A549 (cell line): ENCODE data around the gene ERCC6L. TPM values are rescaled to one million over a fixed set of nuclear protein-coding genes. Genes with fewer than 3 reads are reported as not detected.
A peak's percentile ranks its signal among the peaks of the same experiment; 100 is the strongest.

Experiments
- ATAC-seq, 2 experiments: fragments of 200-7000 bp in 1 of 2; fragments of >200 bp in 1 of 2; cut with Nextera tagmentation in 1 of 2; cut with Tn5 transposase in 1 of 2; 3 replicates each; pipeline versions ENCODE4 v1.8.0 to v1.9.1; 2018 to 2020; ENCODE audit warnings: mild to moderate bottlenecking in 1 of 2, moderate library complexity in 1 of 2
- CTCF ChIA-PET: fragments of 300-600 bp; sonication (Branson Sonifier 250); formaldehyde crosslinking; extraction: SDS; loops from one replicate; lab custom pipeline; 2021; ENCODE audit warnings: antibody characterized with exemption, inconsistent platforms; lab: Yijun Ruan, JAX
- POLR2A ChIA-PET: fragments of 350-600 bp; formaldehyde crosslinking; extraction: SDS; loops from one replicate; lab custom pipeline; 2021; ENCODE audit warnings: antibody characterized with exemption, inconsistent platforms; lab: Yijun Ruan, JAX
- DNase-seq, 2 experiments: peaks; one replicate each; pipeline versions ENCODE4 v3.0.0 to v3.0.0-alpha.2; 2011 to 2016; ENCODE audit warnings: low read depth in 1 of 2, low spot score in 1 of 2
- FAIRE-seq: peaks from 2 replicates; lab custom pipeline; 2011; peaks lifted over from hg19 to GRCh38; lab: Jason Lieb, UNC
- H3K27ac ChIP-seq, 2 experiments: fragments of >200 bp; sonication (Bioruptor Twin); formaldehyde crosslinking; 3 replicates each; pipeline ENCODE4 v1.5.1; 2016 to 2017
- H3K4me1 ChIP-seq: fragments of >200 bp; sonication (Bioruptor Twin); formaldehyde crosslinking; 3 replicates; pipeline ENCODE4 v1.6.1; 2016
- H3K4me2 ChIP-seq: fragments of >200 bp; sonication (Bioruptor Twin); formaldehyde crosslinking; 3 replicates; pipeline ENCODE4 v1.6.1; 2016
- H3K4me3 ChIP-seq: fragments of >200 bp; sonication (Bioruptor Twin); formaldehyde crosslinking; 3 replicates; pipeline ENCODE4 v1.5.1; 2016
- H3K9me3 ChIP-seq: fragments of >200 bp; sonication (Bioruptor Twin); formaldehyde crosslinking; 3 replicates; pipeline ENCODE4 v1.6.1; 2016
- BHLHE40 ChIP-seq: IDR thresholded peaks from 2 replicates; pipeline ENCODE4 v1.6.1; 2012; ENCODE audit warnings: low read depth, low read length, inconsistent platforms
- CHD4 ChIP-seq: fragments of 200-600 bp; sonication (generic); IDR thresholded peaks from 2 replicates; pipeline ENCODE4 v1.6.1; 2016; ENCODE audit warnings: antibody characterized with exemption, mild to moderate bottlenecking, borderline replicate concordance
- EHF ChIP-seq: fragments of 250-450 bp; sonication (Bioruptor Pico); IDR thresholded peaks from 2 replicates; pipeline ENCODE4 v1.5.0; 2020; ENCODE audit warnings: mild to moderate bottlenecking
- EHMT2 ChIP-seq: fragments of 200-600 bp; sonication (generic); IDR thresholded peaks from 2 replicates; pipeline ENCODE4 v1.6.1; 2016; ENCODE audit warnings: antibody characterized with exemption, low read depth, mild to moderate bottlenecking, moderate library complexity
- EP300 ChIP-seq, 2 experiments: fragments of >200 bp; sonication (Bioruptor Twin); formaldehyde crosslinking; IDR thresholded peaks; 2 replicates in 1 of 2; 3 replicates in 1 of 2; pipeline ENCODE4 v1.6.1; 2016 to 2017
- FOSB ChIP-seq: fragments of 250-450 bp; sonication (Bioruptor Pico); IDR thresholded peaks from 2 replicates; pipeline ENCODE4 v1.5.0; 2020; ENCODE audit warnings: mild to moderate bottlenecking, moderate library complexity
- FOXS1 ChIP-seq: fragments of 250-450 bp; sonication (Bioruptor Pico); IDR thresholded peaks from 2 replicates; pipeline ENCODE4 v1.5.0; 2020; ENCODE audit warnings: mild to moderate bottlenecking, moderate library complexity
- GATA3 ChIP-seq: IDR thresholded peaks from 2 replicates; pipeline ENCODE4 v1.6.1; 2012; ENCODE audit warnings: borderline replicate concordance
- HEYL ChIP-seq: fragments of 250-450 bp; sonication (Bioruptor Pico); IDR thresholded peaks from 2 replicates; pipeline ENCODE4 v1.8.0; 2021; ENCODE audit warnings: mild to moderate bottlenecking, moderate library complexity
- HOXB13 ChIP-seq: fragments of 250-450 bp; sonication (Bioruptor Pico); IDR thresholded peaks from 2 replicates; pipeline ENCODE4 v1.5.0; 2020; ENCODE audit warnings: low read depth, mild to moderate bottlenecking, moderate library complexity
- JUN ChIP-seq, 2 experiments: fragments of >200 bp; sonication (Bioruptor Twin); formaldehyde crosslinking; IDR thresholded peaks; 2 replicates in 1 of 2; 3 replicates in 1 of 2; pipeline ENCODE4 v1.6.1; 2016 to 2017
- KDM1A ChIP-seq: fragments of 200-600 bp; sonication (generic); IDR thresholded peaks from 2 replicates; pipeline ENCODE4 v1.6.1; 2016; ENCODE audit warnings: low read depth, mild to moderate bottlenecking
- MAFK ChIP-seq: fragments of 450-650 bp; IDR thresholded peaks from 2 replicates; pipeline ENCODE4 v1.6.1; 2014; ENCODE audit not compliant: partially characterized antibody
- MAZ ChIP-seq: fragments of 150-350 bp; IDR thresholded peaks from 2 replicates; pipeline ENCODE4 v1.6.1; 2014; ENCODE audit warnings: antibody characterized with exemption, low read depth, low read length, borderline replicate concordance
- NFE2L2 ChIP-seq: fragments of 150-350 bp; conservative IDR thresholded peaks from 2 replicates; pipeline ENCODE4 v1.6.1; 2014; ENCODE audit warnings: low read length
- NPAS2 ChIP-seq: fragments of 250-450 bp; sonication (Bioruptor Pico); IDR thresholded peaks from 2 replicates; pipeline ENCODE4 v1.8.0; 2022; ENCODE audit warnings: mild to moderate bottlenecking, moderate library complexity, borderline replicate concordance
- NR3C1 ChIP-seq: fragments of >200 bp; sonication (Bioruptor Twin); formaldehyde crosslinking; IDR thresholded peaks from 3 replicates; pipeline ENCODE4 v1.6.1; 2017
- POLR2AphosphoS2 ChIP-seq: conservative IDR thresholded peaks from 2 replicates; pipeline ENCODE4 v1.6.1; 2012; ENCODE audit warnings: low read length, improper control_type of control experiment, inconsistent platforms
- RARB ChIP-seq: fragments of 250-450 bp; sonication (Bioruptor Pico); IDR thresholded peaks from 2 replicates; pipeline ENCODE4 v1.8.0; 2021; ENCODE audit warnings: mild to moderate bottlenecking, moderate library complexity
- RNF2 ChIP-seq: fragments of 200-600 bp; sonication (generic); IDR thresholded peaks from 2 replicates; pipeline ENCODE4 v1.6.1; 2016; ENCODE audit warnings: low read depth, mild to moderate bottlenecking, antibody characterized with exemption, moderate library complexity, borderline replicate concordance
- SREBF2 ChIP-seq: fragments of 450-650 bp; IDR thresholded peaks from 2 replicates; pipeline ENCODE4 v1.6.1; 2014; ENCODE audit warnings: mild to moderate bottlenecking, moderate library complexity
- TFCP2L1 ChIP-seq: fragments of 250-450 bp; sonication (Bioruptor Pico); IDR thresholded peaks from 2 replicates; pipeline ENCODE4 v1.5.0; 2021; ENCODE audit warnings: mild to moderate bottlenecking
- TP53 ChIP-seq: fragments of 250-450 bp; sonication (Bioruptor Pico); IDR thresholded peaks from 2 replicates; pipeline ENCODE4 v1.5.0; 2021; ENCODE audit warnings: mild to moderate bottlenecking, moderate library complexity
- ZSCAN20 ChIP-seq: fragments of 250-450 bp; sonication (Bioruptor Pico); IDR thresholded peaks from 2 replicates; pipeline ENCODE4 v1.8.0; 2022; ENCODE audit warnings: mild to moderate bottlenecking, moderate library complexity
- WGBS: methylation state at CpG from one replicate; pipeline ENCODE4 v1.1.6; 2017; ENCODE audit errors: missing lambda C conversion rate; 5-methylcytosine and 5-hydroxymethylcytosine counted together
- polyA plus RNA-seq, 4 experiments: library from polyadenylated mRNA; depleted of rRNA in 3 of 4; stranded (reverse); fragments of >200 nt; fragmentation: RNase III in 1 of 4; extraction: RNeasy Plus Mini Kit Qiagen cat#74134 plus additional on column Dnase treatment in 1 of 4; gene quantifications; 2 replicates in 3 of 4; 3 replicates in 1 of 4; pipeline ENCODE4 v1.2.3, GENCODE V29; 2011 to 2017
- TF ChIP-seq, protein P1 (sequence below): fragments of 200-600 bp; sonication (generic); IDR thresholded peaks from 2 replicates; pipeline ENCODE4 v1.6.1; 2016; ENCODE audit warnings: antibody characterized with exemption, mild to moderate bottlenecking, moderate library complexity
- TF ChIP-seq, protein P2 (sequence below): fragments of 150-350 bp; IDR thresholded peaks from 2 replicates; pipeline ENCODE4 v1.6.1; 2014; ENCODE audit warnings: low read depth, mild to moderate bottlenecking, low read length
- TF ChIP-seq, protein P3 (sequence below): fragments of >200 bp; sonication (Bioruptor Twin); formaldehyde crosslinking; IDR thresholded peaks from 3 replicates; pipeline ENCODE4 v1.6.1; 2016

The ERCC6L gene
- polyA plus RNA-seq, 2 of the 4 experiments (the other 2 are of a cell fraction), result 10.4 to 13.5 TPM

DNA sequence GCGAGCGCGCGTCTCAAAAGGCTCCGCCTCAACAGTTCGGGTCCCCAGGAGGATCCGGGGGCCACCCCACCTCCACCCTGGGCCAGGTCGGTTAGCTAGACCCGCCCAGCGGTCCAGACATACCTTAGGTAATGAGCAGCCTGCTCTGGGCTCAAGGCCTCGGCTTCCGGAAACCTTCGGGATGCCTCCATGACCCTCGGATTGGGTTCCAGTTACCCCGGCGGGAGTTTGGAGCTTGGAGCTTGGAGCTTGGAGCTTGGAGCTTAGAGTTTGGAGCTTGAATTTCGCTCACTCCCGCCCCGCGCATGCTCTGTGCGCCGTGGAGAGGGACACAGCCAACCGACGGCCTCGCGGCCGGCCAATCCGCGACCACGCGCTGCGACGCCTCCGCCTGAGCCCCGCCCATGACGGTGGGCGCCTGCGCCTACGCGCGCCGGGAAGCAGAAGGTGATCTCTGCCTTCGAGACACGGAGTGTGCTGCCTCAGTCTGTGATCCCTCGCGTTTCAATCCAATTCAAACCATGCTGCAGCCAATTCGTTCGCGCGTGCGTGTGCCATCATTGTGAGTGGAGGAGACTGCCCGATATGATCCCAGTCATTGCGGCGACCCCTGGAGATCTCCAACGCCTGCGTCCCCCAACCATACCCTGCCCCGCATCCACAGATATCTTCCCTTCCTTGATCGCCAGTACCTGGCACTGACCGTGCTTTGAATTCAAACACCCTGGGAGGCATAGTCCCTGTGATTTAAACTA lies at the start of gene ERCC6L (continued):
- TF ChIP-seq EP300 (IDR thresholded peaks at IDR 0.05) (no peak), HEYL (CRISPR knock-in tag) (no peak), CHD4 (0 out of 2 replicates have a peak, but pooled peaks have one; percentile 71), JUN (IDR thresholded peaks at IDR 0.05) (peak; percentile 23 to 68; a peak in 2 of 5 replicates), NR3C1 (no peak), RARB (no peak), RNF2 (no peak), SREBF2 (no peak), POLR2AphosphoS2 (no peak), NFE2L2 (no peak), TFCP2L1 (CRISPR knock-in tag) (no peak), FOSB (CRISPR knock-in tag) (no peak), GATA3 (no peak), NPAS2 (CRISPR knock-in tag) (no peak), EHF (CRISPR knock-in tag) (no peak), EHMT2 (no peak), FOXS1 (CRISPR knock-in tag) (no peak), KDM1A (no peak), ZSCAN20 (CRISPR knock-in tag) (no peak), BHLHE40 (no peak), TP53 (CRISPR knock-in tag) (no peak), HOXB13 (no peak)
- TF ChIP-seq, protein P1, sequence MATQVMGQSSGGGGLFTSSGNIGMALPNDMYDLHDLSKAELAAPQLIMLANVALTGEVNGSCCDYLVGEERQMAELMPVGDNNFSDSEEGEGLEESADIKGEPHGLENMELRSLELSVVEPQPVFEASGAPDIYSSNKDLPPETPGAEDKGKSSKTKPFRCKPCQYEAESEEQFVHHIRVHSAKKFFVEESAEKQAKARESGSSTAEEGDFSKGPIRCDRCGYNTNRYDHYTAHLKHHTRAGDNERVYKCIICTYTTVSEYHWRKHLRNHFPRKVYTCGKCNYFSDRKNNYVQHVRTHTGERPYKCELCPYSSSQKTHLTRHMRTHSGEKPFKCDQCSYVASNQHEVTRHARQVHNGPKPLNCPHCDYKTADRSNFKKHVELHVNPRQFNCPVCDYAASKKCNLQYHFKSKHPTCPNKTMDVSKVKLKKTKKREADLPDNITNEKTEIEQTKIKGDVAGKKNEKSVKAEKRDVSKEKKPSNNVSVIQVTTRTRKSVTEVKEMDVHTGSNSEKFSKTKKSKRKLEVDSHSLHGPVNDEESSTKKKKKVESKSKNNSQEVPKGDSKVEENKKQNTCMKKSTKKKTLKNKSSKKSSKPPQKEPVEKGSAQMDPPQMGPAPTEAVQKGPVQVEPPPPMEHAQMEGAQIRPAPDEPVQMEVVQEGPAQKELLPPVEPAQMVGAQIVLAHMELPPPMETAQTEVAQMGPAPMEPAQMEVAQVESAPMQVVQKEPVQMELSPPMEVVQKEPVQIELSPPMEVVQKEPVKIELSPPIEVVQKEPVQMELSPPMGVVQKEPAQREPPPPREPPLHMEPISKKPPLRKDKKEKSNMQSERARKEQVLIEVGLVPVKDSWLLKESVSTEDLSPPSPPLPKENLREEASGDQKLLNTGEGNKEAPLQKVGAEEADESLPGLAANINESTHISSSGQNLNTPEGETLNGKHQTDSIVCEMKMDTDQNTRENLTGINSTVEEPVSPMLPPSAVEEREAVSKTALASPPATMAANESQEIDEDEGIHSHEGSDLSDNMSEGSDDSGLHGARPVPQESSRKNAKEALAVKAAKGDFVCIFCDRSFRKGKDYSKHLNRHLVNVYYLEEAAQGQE, result no peak
- TF ChIP-seq, protein P2, sequence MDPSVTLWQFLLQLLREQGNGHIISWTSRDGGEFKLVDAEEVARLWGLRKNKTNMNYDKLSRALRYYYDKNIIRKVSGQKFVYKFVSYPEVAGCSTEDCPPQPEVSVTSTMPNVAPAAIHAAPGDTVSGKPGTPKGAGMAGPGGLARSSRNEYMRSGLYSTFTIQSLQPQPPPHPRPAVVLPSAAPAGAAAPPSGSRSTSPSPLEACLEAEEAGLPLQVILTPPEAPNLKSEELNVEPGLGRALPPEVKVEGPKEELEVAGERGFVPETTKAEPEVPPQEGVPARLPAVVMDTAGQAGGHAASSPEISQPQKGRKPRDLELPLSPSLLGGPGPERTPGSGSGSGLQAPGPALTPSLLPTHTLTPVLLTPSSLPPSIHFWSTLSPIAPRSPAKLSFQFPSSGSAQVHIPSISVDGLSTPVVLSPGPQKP, result no peak

DNA sequence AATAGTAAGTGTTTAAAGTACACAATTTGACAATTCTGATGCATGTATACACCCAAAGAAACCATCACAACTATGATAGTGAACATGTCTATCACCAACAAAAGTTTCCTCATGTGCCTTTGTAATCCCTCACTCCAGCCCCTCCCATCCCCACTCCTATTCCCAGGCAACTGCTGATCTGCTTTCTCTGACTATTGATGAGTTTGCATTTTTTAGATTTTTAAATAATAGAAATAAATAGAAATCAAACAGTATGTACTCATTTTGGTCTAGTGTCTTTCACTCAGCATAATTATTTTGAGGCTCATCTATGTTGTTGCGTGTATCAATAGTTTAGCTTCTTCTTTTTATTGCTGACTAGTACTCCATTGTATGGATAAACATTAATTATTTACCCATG lies 43.5 kb upstream of the ERCC6L start:
- Histone ChIP-seq H3K27ac (no peak overlapping the region), H3K4me2 (no peak overlapping the region)
- TF ChIP-seq MAZ, result no peak
- TF ChIP-seq MAFK, result peak; percentile 64
- TF ChIP-seq, protein P3, sequence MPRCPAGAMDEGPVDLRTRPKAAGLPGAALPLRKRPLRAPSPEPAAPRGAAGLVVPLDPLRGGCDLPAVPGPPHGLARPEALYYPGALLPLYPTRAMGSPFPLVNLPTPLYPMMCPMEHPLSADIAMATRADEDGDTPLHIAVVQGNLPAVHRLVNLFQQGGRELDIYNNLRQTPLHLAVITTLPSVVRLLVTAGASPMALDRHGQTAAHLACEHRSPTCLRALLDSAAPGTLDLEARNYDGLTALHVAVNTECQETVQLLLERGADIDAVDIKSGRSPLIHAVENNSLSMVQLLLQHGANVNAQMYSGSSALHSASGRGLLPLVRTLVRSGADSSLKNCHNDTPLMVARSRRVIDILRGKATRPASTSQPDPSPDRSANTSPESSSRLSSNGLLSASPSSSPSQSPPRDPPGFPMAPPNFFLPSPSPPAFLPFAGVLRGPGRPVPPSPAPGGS, result no peak
- TF ChIP-seq, all 56 proteins: peak for 1
- WGBS, result 92% methylated on average over 1 of the region's 1 CpG
- peak; percentile 77 for FAIRE-seq
- POLR2A ChIA-PET, result no interaction called here
- H3K4me3 ChIP-seq, result no peak overlapping the region
- CTCF ChIA-PET, result no interaction called here
- H3K4me1 ChIP-seq, result no peaks in the 10 kb centered on the region
- no peak for ATAC-seq
- no peaks in the 10 kb centered on the region for H3K9me3 ChIP-seq
- DNase-seq, result no peak
